ENCODE data around the gene TRPV5. TPM values are rescaled to one million over a fixed set of nuclear protein-coding genes. Genes with fewer than 3 reads are reported as not detected.
A peak's percentile ranks its signal among the peaks of the same experiment; 100 is the strongest.

The TRPV5 gene
- total and polyA plus RNA-seq, 2 of the 8 experiments (the other 6 are each of a cell fraction or from before 2014, with no cell fraction given) = 0.03 TPM; not detected in 1

DNA sequence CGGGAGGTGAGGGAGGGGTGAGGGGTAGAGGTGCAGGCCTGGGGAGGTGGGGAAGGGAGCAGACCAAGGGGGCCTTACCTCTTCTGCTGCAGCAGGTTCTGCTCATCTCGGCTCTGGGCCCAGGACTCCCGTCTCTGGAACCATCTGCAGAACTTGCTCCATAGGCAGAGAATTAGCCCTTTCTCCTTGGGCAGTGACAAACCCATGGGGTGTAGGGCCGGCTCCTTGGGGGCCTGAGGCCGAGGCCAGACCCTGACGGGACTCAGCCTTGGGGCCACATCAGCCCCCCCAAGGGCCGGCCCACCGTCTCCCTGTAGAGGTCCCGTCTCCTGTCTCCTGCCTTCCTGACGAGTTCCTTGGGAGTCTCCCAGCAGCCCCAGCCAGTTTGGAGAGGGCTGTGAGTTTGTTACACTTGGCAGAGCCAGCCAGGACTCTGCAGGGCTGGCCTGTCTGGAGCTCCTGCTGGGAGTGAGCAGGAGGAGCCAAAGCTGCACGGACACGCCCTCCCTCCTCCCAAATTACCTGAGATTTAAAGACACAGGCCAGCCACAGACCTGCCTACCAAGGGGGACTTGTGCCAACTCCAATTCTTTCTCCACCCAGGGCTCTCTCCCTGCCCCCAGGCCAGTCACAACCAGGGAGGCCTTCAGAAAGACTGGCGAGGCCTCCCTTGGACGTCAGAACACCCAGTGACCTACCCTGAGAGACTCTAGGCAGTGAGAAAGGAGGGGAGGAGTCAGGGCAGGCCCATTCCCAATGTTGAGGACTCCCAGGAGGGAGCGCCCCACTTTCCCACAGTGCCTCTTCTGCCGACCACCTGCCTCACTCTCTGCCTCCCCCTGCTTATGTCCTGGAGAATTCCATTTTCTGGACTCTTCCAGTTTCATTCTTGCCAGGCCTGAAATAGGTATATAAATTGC, 48.0 kb downstream of the TRPV5 start, which contains the start of gene TRPV6:
TSS of gene TRPV6 (minus strand) at position 435 of the 920 bp plus-strand sequence.
- Histone ChIP-seq H2BK20ac (ENCODE audit: low read length) (no peak within 1 kb of the TSS), H4K91ac (replicated peaks; ENCODE audit: insufficient read length, low read length) (no peak within 1 kb of the TSS), H3K9ac (replicated peaks in 1 of 4; ENCODE audit: extremely low read depth in 1 of 4, low read depth in 3 of 4, low read length in 3 of 4) (no peak within 1 kb of the TSS), H3K23ac (ENCODE audit: insufficient read length) (no peak within 1 kb of the TSS), H2BK5ac (ENCODE audit: low read depth, low read length) (no peak within 1 kb of the TSS), H4K20me1 (replicated peaks in 1 of 2; ENCODE audit: control insufficient read depth in 1 of 2, insufficient read depth in 2 of 2, low read length in 2 of 2) (peaks cover 0 to under 1% of the 10 kb centered on the region in 2 experiments), H3K18ac (ENCODE audit: extremely low read depth, low read length) (peak within 1 kb of the TSS; percentile 71; the same call in 1 of the 2 replicates), H4K5ac (ENCODE audit: insufficient read length, low read depth, low read length) (no peak within 1 kb of the TSS), H3K4me2 (ENCODE audit: insufficient read depth in 1 of 2, low read depth in 2 of 2, low read length in 2 of 2) (0 out of 4 replicates have a peak within 1 kb of the TSS, but pooled peaks have one; percentile 3 to 29), H4K8ac (ENCODE audit: extremely low read depth, insufficient read depth, low read length) (no peak within 1 kb of the TSS; the same call in 1 of the 2 replicates), H3K9me3 (ENCODE audit: insufficient read depth in 2 of 2, low read depth in 1 of 2, low read length in 1 of 2) (no peaks in the 10 kb centered on the region), H3K4me3 (ENCODE audit: extremely low read depth in 1 of 4, insufficient read depth in 2 of 4, low read depth in 3 of 4, low read length in 4 of 4) (no peak within 1 kb of the TSS), H2AK5ac (ENCODE audit: low read depth, low read length) (no peak within 1 kb of the TSS), H3K14ac (ENCODE audit: insufficient read length) (no peak within 1 kb of the TSS), H3K79me1 (ENCODE audit: low read depth, low read length) (no peaks in the 10 kb centered on the region), H3K27me3 (replicated peaks in 1 of 4; ENCODE audit: control insufficient read depth in 3 of 4, extremely low read depth in 1 of 4, insufficient read depth in 3 of 4, low read length in 3 of 4) (no peaks in the 10 kb centered on the region), H3K79me2 (ENCODE audit: control insufficient read depth in 1 of 2, insufficient read depth in 2 of 2, low read length in 2 of 2) (no peaks in the 10 kb centered on the region), H3K36me3 (ENCODE audit: control insufficient read depth in 2 of 4, insufficient read depth in 4 of 4, low read length in 3 of 4) (no peaks in the 10 kb centered on the region), H2BK120ac (replicated peaks; ENCODE audit: low read depth, low read length) (no peak within 1 kb of the TSS), H3K4me1 (replicated peaks in 1 of 4; ENCODE audit: control insufficient read depth in 3 of 4, insufficient read depth in 4 of 4, low read length in 3 of 4) (peaks cover 0 to 10% (median 2%) of the 10 kb centered on the region in 4 experiments; a peak in 2 of 7 replicates), H3K4ac (replicated peaks; ENCODE audit: insufficient read length, low read depth, low read length) (no peak within 1 kb of the TSS), H3K27ac (ENCODE audit: low read depth, low read length) (no peak within 1 kb of the TSS), H3K23me2 (ENCODE audit: low read depth, low read length) (peaks cover 5% of the 10 kb centered on the region; the same call in 1 of the 2 replicates), H2BK12ac (ENCODE audit: low read depth, low read length) (no peak within 1 kb of the TSS), H2BK15ac (ENCODE audit: low read length) (peak within 1 kb of the TSS; percentile 29; the same call in 1 of the 2 replicates), H2AFZ (ENCODE audit: low read length) (peak within 1 kb of the TSS; percentile 96), H3K56ac (replicated peaks; ENCODE audit: insufficient read length, low read depth, low read length) (peak within 1 kb of the TSS; percentile 19)
- TF ChIP-seq CTBP2 (IDR thresholded peaks at IDR 0.05; ENCODE audit: borderline replicate concordance, insufficient read depth, insufficient read length, low read length) = no peak
- no peak for TF ChIP-seq EGR1 (IDR thresholded peaks at IDR 0.05; ENCODE audit: borderline replicate concordance, low read depth, low read length)
- no peak for TF ChIP-seq EZH2 (IDR thresholded peaks at IDR 0.05; ENCODE audit: low read depth, low read length, severe bottlenecking)
- no peak for TF ChIP-seq SP1 (IDR thresholded peaks at IDR 0.05; ENCODE audit: low read depth, low read length)
- no peak for TF ChIP-seq PHF8 (conservative IDR thresholded peaks at IDR 0.05; ENCODE audit: low read depth, low read length)
- no peak for TF ChIP-seq JUND (IDR thresholded peaks at IDR 0.05; ENCODE audit: low read length)
- no peak for TF ChIP-seq RNF2 (IDR thresholded peaks at IDR 0.05; ENCODE audit: borderline replicate concordance, low read depth, low read length, missing control alignments, poor library complexity, severe bottlenecking)
- TF ChIP-seq CBX5 (IDR thresholded peaks at IDR 0.05; ENCODE audit: low read depth, low read length) = no peak
- ChIA-PET CTCF (ENCODE audit: partially characterized antibody) (interaction anchor here (0.7 to 2.2 kb wide), 6 partner anchors 13 to 330 kb away, joined by 3 to 18 read pairs (median 6); no protein-coding TSS in a partner anchor), POLR2A (ENCODE audit: partially characterized antibody) (interaction anchor here (1.2 kb wide), 1 partner anchor 16 kb away, joined by 4 read pairs; no protein-coding TSS in a partner anchor)
- DNase-seq (ENCODE audit: low read depth in 1 of 2, low spot score in 2 of 2) = peak; percentile 15 to 73
- FAIRE-seq = peak; percentile 24
- WGBS, 2 experiments (ENCODE audit: extremely low coverage in 1 of 2, insufficient coverage in 1 of 2, insufficient read length in 1 of 2, insufficient replicate concordance in 2 of 2, low coverage in 1 of 2, low lambda C conversion rate in 2 of 2, missing lambda C conversion rate in 1 of 2) = 67% methylated on average over 13 of the region's 16 CpGs; no CpG with 5 or more reads in 1 of the 2 experiments

Data from H1 (cell line).